ENCODE results near the gene DOK3. TPM values are rescaled to one million over a fixed set of nuclear protein-coding genes. Genes with fewer than 3 reads are reported as not detected.

The DOK3 gene
- total RNA-seq, 1 donor from 2014 or later: 7.2 TPM

DNA sequence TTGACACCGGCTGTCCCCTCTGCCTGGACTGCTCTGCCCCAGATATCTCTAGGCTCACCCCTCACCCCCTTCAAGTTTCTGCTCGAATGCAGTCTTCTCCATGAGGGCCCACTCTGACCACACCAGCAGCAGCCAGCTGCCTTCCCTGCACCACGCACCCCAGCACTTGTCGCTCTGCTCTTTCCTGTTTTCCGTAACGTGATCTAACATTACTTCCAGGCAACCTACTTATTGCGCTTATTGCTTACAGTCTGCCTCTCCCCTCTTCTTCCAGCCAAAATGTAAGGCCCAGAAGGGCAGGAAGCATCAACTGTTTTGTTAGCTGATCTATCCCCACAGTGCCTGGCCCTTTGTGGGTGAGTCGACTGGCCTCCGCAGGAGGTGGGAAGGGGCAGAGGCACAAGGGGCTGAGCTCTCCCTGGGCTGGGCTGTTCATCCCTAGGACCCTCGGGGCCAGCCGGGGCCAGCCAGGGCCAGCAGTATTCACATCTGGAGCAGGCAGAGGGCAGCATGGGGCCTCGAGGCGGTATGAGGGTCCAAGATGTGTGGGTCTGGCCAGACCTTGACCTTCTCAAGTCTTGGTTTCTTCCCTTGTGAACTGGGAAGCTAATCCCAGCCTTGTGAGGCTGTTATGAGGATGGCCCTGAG lies 24.6 kb downstream of the DOK3 start:
- H3K9me3 Mint-ChIP-seq (ENCODE audit: unreplicated experiment): no peaks in the 10 kb centered on the region
- no peak for DNase-seq (ENCODE audit: extremely low spot score, unreplicated experiment)
- TF ChIP-seq, protein P1, sequence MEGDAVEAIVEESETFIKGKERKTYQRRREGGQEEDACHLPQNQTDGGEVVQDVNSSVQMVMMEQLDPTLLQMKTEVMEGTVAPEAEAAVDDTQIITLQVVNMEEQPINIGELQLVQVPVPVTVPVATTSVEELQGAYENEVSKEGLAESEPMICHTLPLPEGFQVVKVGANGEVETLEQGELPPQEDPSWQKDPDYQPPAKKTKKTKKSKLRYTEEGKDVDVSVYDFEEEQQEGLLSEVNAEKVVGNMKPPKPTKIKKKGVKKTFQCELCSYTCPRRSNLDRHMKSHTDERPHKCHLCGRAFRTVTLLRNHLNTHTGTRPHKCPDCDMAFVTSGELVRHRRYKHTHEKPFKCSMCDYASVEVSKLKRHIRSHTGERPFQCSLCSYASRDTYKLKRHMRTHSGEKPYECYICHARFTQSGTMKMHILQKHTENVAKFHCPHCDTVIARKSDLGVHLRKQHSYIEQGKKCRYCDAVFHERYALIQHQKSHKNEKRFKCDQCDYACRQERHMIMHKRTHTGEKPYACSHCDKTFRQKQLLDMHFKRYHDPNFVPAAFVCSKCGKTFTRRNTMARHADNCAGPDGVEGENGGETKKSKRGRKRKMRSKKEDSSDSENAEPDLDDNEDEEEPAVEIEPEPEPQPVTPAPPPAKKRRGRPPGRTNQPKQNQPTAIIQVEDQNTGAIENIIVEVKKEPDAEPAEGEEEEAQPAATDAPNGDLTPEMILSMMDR (IDR thresholded peaks at IDR 0.05): no peak
- peaks cover 29% of the 10 kb centered on the region for H3K36me3 Mint-ChIP-seq (ENCODE audit: unreplicated experiment)
- H3K4me1 Mint-ChIP-seq (ENCODE audit: unreplicated experiment): peaks cover 27% of the 10 kb centered on the region
- no peaks in the 10 kb centered on the region for H3K27me3 Mint-ChIP-seq (ENCODE audit: unreplicated experiment)
- H3K27ac Mint-ChIP-seq (ENCODE audit: unreplicated experiment): peak overlapping the region; percentile 74
- H3K4me3 Mint-ChIP-seq (ENCODE audit: unreplicated experiment): no peak overlapping the region

DNA sequence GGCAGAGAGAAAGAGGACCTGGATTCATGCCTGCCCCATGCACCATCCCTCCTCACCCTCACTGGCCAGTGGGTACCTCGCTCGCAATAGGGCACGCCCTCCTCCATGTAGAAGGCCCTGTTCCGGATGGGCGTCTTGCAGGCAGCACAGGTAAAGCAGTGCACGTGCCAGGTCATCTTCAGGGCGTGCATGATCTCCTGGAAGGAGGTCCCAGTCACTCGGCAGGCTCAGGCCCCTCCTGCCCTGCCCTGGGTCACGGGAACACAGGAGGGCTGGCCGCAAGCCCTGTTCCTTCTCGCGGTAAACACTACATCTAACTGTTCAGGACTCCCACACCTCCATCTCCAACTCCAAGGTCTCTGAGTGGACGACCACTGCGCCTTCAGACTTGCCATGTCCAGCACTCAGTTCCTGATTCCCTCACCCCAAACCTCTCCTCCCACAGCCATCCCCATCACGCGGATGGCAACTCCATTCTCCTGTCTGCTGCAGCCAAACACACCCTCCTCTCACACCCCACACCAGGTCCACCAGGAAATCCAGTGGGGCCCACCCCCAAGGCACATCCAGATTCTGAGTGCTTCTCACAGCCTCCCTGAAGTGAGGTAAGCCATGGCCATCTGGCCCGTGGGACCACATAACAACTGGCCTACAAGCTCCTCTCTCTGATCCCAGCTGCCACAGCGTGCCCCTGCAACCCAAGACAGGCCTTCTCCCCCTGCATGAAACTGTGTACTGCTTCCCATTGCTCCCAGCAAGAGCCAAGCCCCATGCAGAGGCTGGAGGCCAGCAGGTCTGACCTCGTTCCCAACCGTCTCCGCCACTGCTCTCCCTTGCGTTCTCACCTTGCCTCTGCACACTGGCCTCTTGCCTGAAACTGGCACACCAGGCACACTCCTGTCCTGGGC lies 25.4 kb downstream of the DOK3 start:
- Mint-ChIP-seq H3K36me3 (ENCODE audit: unreplicated experiment) (peaks cover 34% of the 10 kb centered on the region), H3K4me3 (ENCODE audit: unreplicated experiment) (no peak overlapping the region), H3K27me3 (ENCODE audit: unreplicated experiment) (no peaks in the 10 kb centered on the region), H3K9me3 (ENCODE audit: unreplicated experiment) (no peaks in the 10 kb centered on the region), H3K4me1 (ENCODE audit: unreplicated experiment) (peaks cover 32% of the 10 kb centered on the region), H3K27ac (ENCODE audit: unreplicated experiment) (peak overlapping the region; percentile 74)
- DNase-seq (ENCODE audit: extremely low spot score, unreplicated experiment): no peak
- TF ChIP-seq, protein P1 (IDR thresholded peaks at IDR 0.05): no peak

DNA sequence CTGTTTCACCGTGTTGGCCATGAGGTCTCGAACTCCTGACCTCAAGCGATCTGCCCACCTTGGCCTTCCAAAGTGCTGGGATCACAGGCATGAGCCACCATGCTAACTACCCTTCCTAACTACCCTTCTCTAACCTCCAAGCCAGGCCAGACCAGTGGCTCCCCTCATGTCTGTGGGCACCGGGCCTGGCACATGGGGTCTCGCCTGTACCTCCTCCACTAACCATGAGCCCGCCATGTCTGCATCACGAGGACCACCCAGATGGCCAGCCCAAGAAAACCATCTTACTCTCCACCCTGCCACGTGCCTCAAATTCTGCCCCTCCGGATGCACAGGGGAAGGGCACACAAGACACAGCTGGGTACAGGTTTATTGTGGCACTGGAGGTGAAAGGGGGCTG lies 26.6 kb downstream of the DOK3 start:
- Mint-ChIP-seq H3K36me3 (ENCODE audit: unreplicated experiment) (peaks cover 28% of the 10 kb centered on the region), H3K27ac (ENCODE audit: unreplicated experiment) (peak overlapping the region; percentile 78), H3K9me3 (ENCODE audit: unreplicated experiment) (no peaks in the 10 kb centered on the region), H3K27me3 (ENCODE audit: unreplicated experiment) (no peaks in the 10 kb centered on the region), H3K4me3 (ENCODE audit: unreplicated experiment) (no peak overlapping the region), H3K4me1 (ENCODE audit: unreplicated experiment) (peaks cover 43% of the 10 kb centered on the region)
- TF ChIP-seq, protein P1 (IDR thresholded peaks at IDR 0.05): no peak
- no peak for DNase-seq (ENCODE audit: extremely low spot score, unreplicated experiment)

DNA sequence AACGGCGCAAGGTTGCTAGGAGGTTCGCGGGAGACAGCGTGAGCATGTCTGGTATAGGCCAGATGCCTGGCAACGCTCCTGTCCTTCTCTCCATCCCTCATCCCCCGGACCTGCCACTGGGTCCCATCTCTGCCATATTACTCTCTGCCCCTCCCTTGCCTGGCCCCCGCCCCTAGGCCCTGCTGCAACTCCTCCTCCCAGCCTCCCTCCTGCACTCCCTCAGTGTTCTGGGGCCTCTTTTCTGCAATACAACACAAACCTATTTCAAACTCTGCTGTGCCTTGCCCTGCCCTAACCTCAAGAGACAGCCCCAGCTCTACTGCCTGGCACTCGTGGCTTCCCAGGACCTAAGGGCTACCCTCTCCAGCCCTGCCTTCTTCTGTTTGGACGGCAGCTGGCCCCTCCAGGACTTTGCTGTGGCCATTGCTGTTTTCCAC lies 27.2 kb downstream of the DOK3 start:
- H3K27me3 Mint-ChIP-seq (ENCODE audit: unreplicated experiment): no peaks in the 10 kb centered on the region
- H3K9me3 Mint-ChIP-seq (ENCODE audit: unreplicated experiment): no peaks in the 10 kb centered on the region
- H3K4me3 Mint-ChIP-seq (ENCODE audit: unreplicated experiment): no peak overlapping the region
- no peak for DNase-seq (ENCODE audit: extremely low spot score, unreplicated experiment)
- peaks cover 45% of the 10 kb centered on the region for H3K4me1 Mint-ChIP-seq (ENCODE audit: unreplicated experiment)
- peaks cover 26% of the 10 kb centered on the region for H3K36me3 Mint-ChIP-seq (ENCODE audit: unreplicated experiment)
- TF ChIP-seq, protein P1 (IDR thresholded peaks at IDR 0.05): no peak
- H3K27ac Mint-ChIP-seq (ENCODE audit: unreplicated experiment): peak overlapping the region; percentile 78

DNA sequence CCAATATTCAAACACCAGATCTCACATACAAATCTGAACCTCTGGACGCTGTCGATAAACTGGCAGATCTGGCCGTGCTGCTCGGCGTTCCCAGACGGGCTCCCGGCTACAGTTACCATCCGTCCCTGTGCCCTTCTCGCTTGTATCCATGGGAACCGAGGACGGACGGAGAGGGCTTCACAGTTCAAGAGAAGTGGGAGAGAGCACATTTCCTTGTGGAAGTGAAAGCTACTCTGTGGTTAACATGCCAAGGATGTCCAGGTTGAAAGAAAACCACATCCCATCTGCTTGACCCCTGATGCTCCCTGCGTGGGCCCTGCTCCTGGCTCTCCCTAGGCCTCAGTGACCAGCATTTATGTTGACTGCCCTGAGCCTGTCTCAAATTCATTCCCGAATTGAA lies 29.9 kb downstream of the DOK3 start:
- Mint-ChIP-seq H3K27ac (ENCODE audit: unreplicated experiment) (peak overlapping the region; percentile 83), H3K36me3 (ENCODE audit: unreplicated experiment) (peaks cover 15% of the 10 kb centered on the region), H3K9me3 (ENCODE audit: unreplicated experiment) (no peaks in the 10 kb centered on the region), H3K27me3 (ENCODE audit: unreplicated experiment) (no peaks in the 10 kb centered on the region), H3K4me3 (ENCODE audit: unreplicated experiment) (no peak overlapping the region), H3K4me1 (ENCODE audit: unreplicated experiment) (peaks cover 55% of the 10 kb centered on the region)
- TF ChIP-seq, protein P1 (IDR thresholded peaks at IDR 0.05): no peak
- DNase-seq (ENCODE audit: extremely low spot score, unreplicated experiment): no peak
